A673 (cell line): ENCODE results near the gene RSPH1. TPM values are rescaled to one million over a fixed set of nuclear protein-coding genes. Genes with fewer than 3 reads are reported as not detected.

Source experiments
- BruUV-seq: library from RNA; stranded (reverse); fragments of 400-500 nt; replicated peaks from 2 replicates; lab custom pipeline; 2021; lab: Mats Ljungman, UMichigan
- CTCF ChIA-PET: fragments of 300-600 bp; sonication (Branson Sonifier 250); formaldehyde crosslinking; loops from one replicate; lab custom pipeline; 2022; ENCODE audit warnings: antibody characterized with exemption; lab: Charles Lee
- POLR2A ChIA-PET: fragments of 300-600 bp; sonication (Branson Sonifier 250); formaldehyde crosslinking; loops from one replicate; lab custom pipeline; 2022; ENCODE audit warnings: antibody characterized with exemption; ENCODE audit not compliant: low non-redundant PET; lab: Charles Lee
- DNase-seq: peaks from one replicate; pipeline ENCODE4 v3.0.0-alpha.2; 2015; ENCODE audit warnings: low spot score
- H3K27ac ChIP-seq: fragments of 200-600 bp; sonication (generic); 2 replicates; pipeline ENCODE4 v1.5.1; 2016; ENCODE audit warnings: mixed run types, low read depth, mild to moderate bottlenecking, mixed read lengths, antibody characterized with exemption, low read length; ENCODE audit not compliant: poor library complexity, severe bottlenecking
- H3K27me3 ChIP-seq: fragments of 200-600 bp; sonication (generic); replicated peaks from 2 replicates; pipeline ENCODE4 v1.6.1; 2017; ENCODE audit warnings: mixed run types, low read depth, mild to moderate bottlenecking, mixed read lengths, antibody characterized with exemption, low read length; ENCODE audit not compliant: insufficient read depth, poor library complexity
- H3K36me3 ChIP-seq: fragments of 200-600 bp; sonication (generic); 2 replicates; pipeline ENCODE4 v1.6.1; 2016; ENCODE audit warnings: mixed run types, mild to moderate bottlenecking, mixed read lengths, antibody characterized with exemption, low read length; ENCODE audit not compliant: insufficient read depth, poor library complexity, severe bottlenecking
- H3K4me1 ChIP-seq: fragments of 200-600 bp; sonication (generic); 2 replicates; pipeline ENCODE4 v1.6.1; 2017; ENCODE audit warnings: mixed run types, mild to moderate bottlenecking, mixed read lengths, antibody characterized with exemption, low read length; ENCODE audit not compliant: insufficient read depth, poor library complexity, severe bottlenecking
- H3K4me3 ChIP-seq: fragments of 200-600 bp; sonication (generic); 2 replicates; pipeline ENCODE4 v1.5.1; 2016; ENCODE audit warnings: low read depth, mixed run types, mild to moderate bottlenecking, mixed read lengths, low read length; ENCODE audit not compliant: poor library complexity, severe bottlenecking
- H3K9me3 ChIP-seq: fragments of 200-600 bp; sonication (generic); 2 replicates; pipeline ENCODE4 v1.6.1; 2016; ENCODE audit warnings: mixed run types, low read depth, mild to moderate bottlenecking, mixed read lengths, antibody characterized with exemption, low read length; ENCODE audit not compliant: poor library complexity, severe bottlenecking
- EZH2 ChIP-seq: fragments of 200-600 bp; sonication (generic); IDR thresholded peaks from 2 replicates; pipeline ENCODE4 v1.6.1; 2017; ENCODE audit warnings: borderline replicate concordance, low read depth, mild to moderate bottlenecking, mixed read lengths, antibody characterized with exemption, low read length; ENCODE audit not compliant: poor library complexity, severe bottlenecking
- intact Hi-C: fragments of 100-400 bp; cut with micrococcal nuclease; formaldehyde crosslinking; loops from one replicate; pipeline ENCODE4 v1.10.0; 2022; ENCODE audit not compliant: unreplicated experiment
- total RNA-seq: library from RNA; stranded (reverse); gene quantifications from 2 replicates; pipeline ENCODE4 v1.2.3, GENCODE V29; 2021
- TF ChIP-seq, protein P1 (sequence below): fragments of 300-800, 200-600 bp; sonication (generic); conservative IDR thresholded peaks from 2 replicates; pipeline ENCODE4 v1.5.1; 2017; ENCODE audit warnings: low read depth, mild to moderate bottlenecking, antibody characterized with exemption, low read length, moderate library complexity, mixed read lengths

The RSPH1 gene
- total RNA-seq, 1 experiment from 2014 or later: 0.45 TPM

DNA sequence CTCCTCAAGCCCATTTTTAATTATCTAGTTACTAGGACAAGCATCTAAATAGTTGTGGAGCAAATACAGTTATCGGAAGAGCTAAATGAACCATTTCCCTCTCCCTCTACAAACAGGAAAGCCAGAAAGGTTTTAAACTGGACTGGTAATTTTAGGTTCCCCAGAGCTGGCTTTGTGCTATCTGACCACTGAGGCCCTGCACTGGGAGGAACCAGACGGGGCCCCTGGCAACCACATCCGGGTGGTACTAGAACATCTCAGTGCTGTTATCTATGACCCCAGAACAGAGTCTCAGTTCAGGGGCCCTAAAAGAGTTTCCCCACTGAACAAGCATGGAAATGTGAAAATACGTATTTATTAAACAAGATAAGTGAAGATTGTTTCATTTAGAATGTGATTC lies 7.7 kb upstream of the RSPH1 start:
- intact Hi-C loops: no loop called here
- ChIA-PET CTCF (no interaction called here), POLR2A (no interaction called here)
- Histone ChIP-seq H3K4me1 (peaks cover 3% of the 10 kb centered on the region), H3K9me3 (no peaks in the 10 kb centered on the region), H3K27me3 (no peaks in the 10 kb centered on the region), H3K36me3 (no peaks in the 10 kb centered on the region), H3K27ac (no peak overlapping the region), H3K4me3 (no peak overlapping the region)
- no TSS peak for BruUV-seq
- TF ChIP-seq EZH2: no peak
- TF ChIP-seq, protein P1, sequence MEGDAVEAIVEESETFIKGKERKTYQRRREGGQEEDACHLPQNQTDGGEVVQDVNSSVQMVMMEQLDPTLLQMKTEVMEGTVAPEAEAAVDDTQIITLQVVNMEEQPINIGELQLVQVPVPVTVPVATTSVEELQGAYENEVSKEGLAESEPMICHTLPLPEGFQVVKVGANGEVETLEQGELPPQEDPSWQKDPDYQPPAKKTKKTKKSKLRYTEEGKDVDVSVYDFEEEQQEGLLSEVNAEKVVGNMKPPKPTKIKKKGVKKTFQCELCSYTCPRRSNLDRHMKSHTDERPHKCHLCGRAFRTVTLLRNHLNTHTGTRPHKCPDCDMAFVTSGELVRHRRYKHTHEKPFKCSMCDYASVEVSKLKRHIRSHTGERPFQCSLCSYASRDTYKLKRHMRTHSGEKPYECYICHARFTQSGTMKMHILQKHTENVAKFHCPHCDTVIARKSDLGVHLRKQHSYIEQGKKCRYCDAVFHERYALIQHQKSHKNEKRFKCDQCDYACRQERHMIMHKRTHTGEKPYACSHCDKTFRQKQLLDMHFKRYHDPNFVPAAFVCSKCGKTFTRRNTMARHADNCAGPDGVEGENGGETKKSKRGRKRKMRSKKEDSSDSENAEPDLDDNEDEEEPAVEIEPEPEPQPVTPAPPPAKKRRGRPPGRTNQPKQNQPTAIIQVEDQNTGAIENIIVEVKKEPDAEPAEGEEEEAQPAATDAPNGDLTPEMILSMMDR: no peak
- no peak for DNase-seq

- TF ChIP-seq, protein P1: no peak
- no peak for TF ChIP-seq EZH2
- Histone ChIP-seq H3K36me3 (no peaks in the 10 kb centered on the region), H3K27me3 (no peaks in the 10 kb centered on the region), H3K9me3 (no peaks in the 10 kb centered on the region), H3K27ac (no peak overlapping the region), H3K4me1 (peaks cover 8% of the 10 kb centered on the region), H3K4me3 (no peak overlapping the region)
- no peak for DNase-seq
- POLR2A ChIA-PET: no interaction called here
- CTCF ChIA-PET: no interaction called here
- intact Hi-C loops: no loop called here
- BruUV-seq: no TSS peak
Measured at GRCh38 chr21:42500736-42501135, 4.7 kb upstream of the RSPH1 start.

- TF ChIP-seq EZH2: no peak
- TF ChIP-seq, protein P1: no peak
- CTCF ChIA-PET: no interaction called here
- Histone ChIP-seq H3K9me3 (no peaks in the 10 kb centered on the region), H3K4me3 (no peak overlapping the region), H3K4me1 (peaks cover 8% of the 10 kb centered on the region), H3K27me3 (no peaks in the 10 kb centered on the region), H3K27ac (no peak overlapping the region), H3K36me3 (no peaks in the 10 kb centered on the region)
- DNase-seq: no peak
- intact Hi-C loops: no loop called here
- POLR2A ChIA-PET: no interaction called here
- BruUV-seq: no TSS peak
Measured at GRCh38 chr21:42500225-42500624, 4.2 kb upstream of the RSPH1 start.
